ENCODE results near the gene RADIL.

Gene RADIL

GRCh38 chr7:4768597-4769569 lies 114.6 kb downstream of the RADIL start:
- in situ Hi-C loops (cut with HindIII; ENCODE audit: low pct_ligation_motif_present, low sequenced_read_pairs) = no loop called here
- H3K27ac ChIP-seq = no peak overlapping the region
- peaks cover 26% of the 10 kb centered on the region for H3K36me3 ChIP-seq (replicated peaks)

DNA sequence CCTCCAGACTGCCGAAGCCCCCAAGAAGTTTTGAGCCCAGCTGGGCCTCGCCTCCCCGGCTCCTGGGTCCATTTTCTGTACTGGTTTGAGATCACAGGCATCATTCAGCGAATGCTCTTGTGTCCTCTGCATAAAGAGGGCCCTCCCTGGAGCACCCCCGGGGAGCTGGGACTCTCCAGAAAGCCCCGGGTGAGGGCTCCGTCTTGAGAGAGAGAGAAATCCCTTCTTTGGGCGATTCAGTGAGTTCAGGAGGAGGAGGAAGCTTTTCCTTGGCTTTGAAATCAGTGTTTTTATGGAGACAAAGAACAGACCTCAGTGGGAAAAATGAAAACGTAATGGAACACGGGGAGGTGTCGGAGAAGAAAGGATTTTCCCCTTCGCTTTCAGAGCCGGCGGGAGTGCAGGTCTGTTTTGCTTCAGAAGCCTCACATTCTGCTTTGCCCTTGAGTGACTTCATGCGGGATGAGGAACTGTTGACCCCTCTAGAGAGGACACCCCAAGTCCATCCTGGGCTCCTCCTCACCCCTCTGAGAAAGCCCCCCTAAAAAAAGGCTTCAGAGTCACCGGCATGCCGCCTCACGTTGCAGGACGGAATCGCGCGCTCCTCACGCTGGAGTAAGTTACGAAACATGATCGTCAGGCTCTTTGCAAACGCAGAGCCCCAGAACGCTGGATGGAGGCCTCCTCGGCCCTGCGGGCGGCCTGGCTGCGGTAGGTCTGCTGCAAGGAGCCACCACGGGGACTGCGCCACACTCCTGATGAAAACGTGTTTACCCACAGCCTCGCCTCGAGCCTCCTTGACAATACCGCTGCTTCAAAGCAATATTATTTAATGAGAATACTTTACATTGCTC lies 116.6 kb downstream of the RADIL start:
- Histone ChIP-seq H3K36me3 (replicated peaks) (peaks cover 40% of the 10 kb centered on the region), H3K27me3 (replicated peaks) (no peaks in the 10 kb centered on the region), H3K27ac (no peak overlapping the region), H3K4me3 (ENCODE audit: low read depth, low read length) (no peak overlapping the region)
- TF ChIP-seq, protein P1, sequence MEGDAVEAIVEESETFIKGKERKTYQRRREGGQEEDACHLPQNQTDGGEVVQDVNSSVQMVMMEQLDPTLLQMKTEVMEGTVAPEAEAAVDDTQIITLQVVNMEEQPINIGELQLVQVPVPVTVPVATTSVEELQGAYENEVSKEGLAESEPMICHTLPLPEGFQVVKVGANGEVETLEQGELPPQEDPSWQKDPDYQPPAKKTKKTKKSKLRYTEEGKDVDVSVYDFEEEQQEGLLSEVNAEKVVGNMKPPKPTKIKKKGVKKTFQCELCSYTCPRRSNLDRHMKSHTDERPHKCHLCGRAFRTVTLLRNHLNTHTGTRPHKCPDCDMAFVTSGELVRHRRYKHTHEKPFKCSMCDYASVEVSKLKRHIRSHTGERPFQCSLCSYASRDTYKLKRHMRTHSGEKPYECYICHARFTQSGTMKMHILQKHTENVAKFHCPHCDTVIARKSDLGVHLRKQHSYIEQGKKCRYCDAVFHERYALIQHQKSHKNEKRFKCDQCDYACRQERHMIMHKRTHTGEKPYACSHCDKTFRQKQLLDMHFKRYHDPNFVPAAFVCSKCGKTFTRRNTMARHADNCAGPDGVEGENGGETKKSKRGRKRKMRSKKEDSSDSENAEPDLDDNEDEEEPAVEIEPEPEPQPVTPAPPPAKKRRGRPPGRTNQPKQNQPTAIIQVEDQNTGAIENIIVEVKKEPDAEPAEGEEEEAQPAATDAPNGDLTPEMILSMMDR (IDR thresholded peaks at IDR 0.05; ENCODE audit: low read depth, low read length, missing control alignments) = no peak
- no peak for DNase-seq
- in situ Hi-C loops (cut with HindIII; ENCODE audit: low pct_ligation_motif_present, low sequenced_read_pairs) = no loop called here

More at GRCh38 chr7:4768597-4769569, 114.6 kb downstream of the RADIL start:
- no peak overlapping the region for H3K4me3 ChIP-seq (ENCODE audit: low read depth, low read length)
- TF ChIP-seq, protein P1 (IDR thresholded peaks at IDR 0.05; ENCODE audit: low read depth, low read length, missing control alignments) = no peak
- no peak for DNase-seq
- no peaks in the 10 kb centered on the region for H3K27me3 ChIP-seq (replicated peaks)

DNA sequence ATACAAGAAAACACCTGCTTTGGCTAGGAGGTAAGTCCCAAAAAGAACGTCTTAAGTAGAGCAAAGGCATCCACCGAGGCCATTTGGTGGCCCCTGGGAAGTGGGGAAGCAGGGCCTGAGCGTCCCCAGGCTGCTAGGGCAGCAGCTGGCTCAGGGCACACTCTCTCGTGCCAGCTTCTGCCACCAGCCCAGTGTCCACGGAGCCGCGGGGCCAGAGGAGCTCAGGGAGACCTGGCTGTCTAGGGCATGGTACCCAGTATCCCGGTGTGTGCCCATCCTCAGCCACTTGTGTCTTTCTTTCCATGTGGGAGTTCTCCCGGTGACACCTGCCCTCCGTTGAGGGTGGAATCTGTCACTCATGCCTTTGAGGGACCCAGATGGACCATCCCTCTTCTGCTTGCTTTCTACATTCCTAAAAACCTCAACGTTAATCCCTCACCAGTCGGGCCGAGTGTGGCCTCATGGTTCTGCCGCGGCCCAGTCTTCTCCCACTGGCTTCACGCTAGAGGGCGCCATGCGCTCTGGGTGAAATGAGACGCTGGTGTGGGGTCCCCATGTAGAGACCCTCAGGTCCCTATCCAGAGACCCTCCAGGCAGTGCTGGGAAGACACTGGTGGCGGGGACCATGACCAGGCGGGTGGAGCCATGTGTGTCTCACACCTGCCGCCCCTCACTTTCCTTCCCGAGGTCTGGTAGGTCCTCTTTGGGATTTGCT lies 117.6 kb downstream of the RADIL start:
- no peak for DNase-seq
- Histone ChIP-seq H3K4me3 (ENCODE audit: low read depth, low read length) (no peak overlapping the region), H3K27me3 (replicated peaks) (no peaks in the 10 kb centered on the region), H3K27ac (no peak overlapping the region), H3K36me3 (replicated peaks) (peaks cover 48% of the 10 kb centered on the region)
- in situ Hi-C loops (cut with HindIII; ENCODE audit: low pct_ligation_motif_present, low sequenced_read_pairs) = no loop called here
- TF ChIP-seq, protein P1 (IDR thresholded peaks at IDR 0.05; ENCODE audit: low read depth, low read length, missing control alignments) = peak; percentile 56

GRCh38 chr7:4764402-4765007 lies 119.0 kb downstream of the RADIL start:
- TF ChIP-seq, protein P1 (IDR thresholded peaks at IDR 0.05; ENCODE audit: low read depth, low read length, missing control alignments) = no peak
- Histone ChIP-seq H3K27me3 (replicated peaks) (no peaks in the 10 kb centered on the region), H3K36me3 (replicated peaks) (peaks cover 56% of the 10 kb centered on the region), H3K27ac (no peak overlapping the region), H3K4me3 (ENCODE audit: low read depth, low read length) (no peak overlapping the region)
- in situ Hi-C loops (cut with HindIII; ENCODE audit: low pct_ligation_motif_present, low sequenced_read_pairs) = no loop called here
- DNase-seq = no peak

DNA sequence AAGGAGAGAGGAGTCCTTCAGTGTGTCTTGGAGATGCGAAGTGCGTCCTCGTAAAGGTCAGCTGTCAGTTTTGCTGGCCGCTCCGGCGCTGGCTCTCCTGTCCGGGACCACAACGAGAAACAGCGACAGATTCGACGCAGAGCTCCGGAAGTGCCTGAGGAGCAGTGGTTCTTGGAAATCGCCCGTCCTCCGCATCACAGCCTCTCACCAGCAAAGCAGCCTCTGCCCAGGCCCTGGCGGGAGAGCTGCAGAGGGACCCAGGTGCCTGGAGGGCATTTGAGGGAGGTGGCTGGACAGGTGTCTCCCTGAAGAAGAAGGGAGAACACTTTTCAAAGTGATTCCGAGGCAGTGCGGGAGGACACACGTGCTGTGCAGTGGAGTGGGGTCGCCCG lies 119.7 kb downstream of the RADIL start:
- DNase-seq = no peak
- Histone ChIP-seq H3K36me3 (replicated peaks) (peaks cover 62% of the 10 kb centered on the region), H3K27ac (no peak overlapping the region), H3K27me3 (replicated peaks) (no peaks in the 10 kb centered on the region), H3K4me3 (ENCODE audit: low read depth, low read length) (no peak overlapping the region)
- TF ChIP-seq, protein P1 (IDR thresholded peaks at IDR 0.05; ENCODE audit: low read depth, low read length, missing control alignments) = no peak
- in situ Hi-C loops (cut with HindIII; ENCODE audit: low pct_ligation_motif_present, low sequenced_read_pairs) = no loop called here

Measured in brain microvascular endothelial cell (primary cell).